A549 treated with AZD2906 at 1 μM for 4 hours (cell line): ENCODE measurements around the gene ZNF440. TPM values are rescaled to one million over a fixed set of nuclear protein-coding genes. Genes with fewer than 3 reads are reported as not detected.

ENCODE experiments used
- total RNA-seq: library from RNA; stranded (reverse); fragments of 200-300 nt; extraction: Qiagen RNA extraction; gene quantifications from 5 replicates; pipeline ENCODE4 v1.2.3, GENCODE V29; 2022

ZNF440 gene
- 0.05 to 0.09 TPM (median 0.07 TPM) in 5 replicates for total RNA-seq

GRCh38 chr19:11814029-11814699 lies at the start of gene ZNF440:
Gene ZNF440, plus strand, starts transcription at chr19:11814273. Its CDS starts 175 bp downstream, at chr19:11814448.

DNA sequence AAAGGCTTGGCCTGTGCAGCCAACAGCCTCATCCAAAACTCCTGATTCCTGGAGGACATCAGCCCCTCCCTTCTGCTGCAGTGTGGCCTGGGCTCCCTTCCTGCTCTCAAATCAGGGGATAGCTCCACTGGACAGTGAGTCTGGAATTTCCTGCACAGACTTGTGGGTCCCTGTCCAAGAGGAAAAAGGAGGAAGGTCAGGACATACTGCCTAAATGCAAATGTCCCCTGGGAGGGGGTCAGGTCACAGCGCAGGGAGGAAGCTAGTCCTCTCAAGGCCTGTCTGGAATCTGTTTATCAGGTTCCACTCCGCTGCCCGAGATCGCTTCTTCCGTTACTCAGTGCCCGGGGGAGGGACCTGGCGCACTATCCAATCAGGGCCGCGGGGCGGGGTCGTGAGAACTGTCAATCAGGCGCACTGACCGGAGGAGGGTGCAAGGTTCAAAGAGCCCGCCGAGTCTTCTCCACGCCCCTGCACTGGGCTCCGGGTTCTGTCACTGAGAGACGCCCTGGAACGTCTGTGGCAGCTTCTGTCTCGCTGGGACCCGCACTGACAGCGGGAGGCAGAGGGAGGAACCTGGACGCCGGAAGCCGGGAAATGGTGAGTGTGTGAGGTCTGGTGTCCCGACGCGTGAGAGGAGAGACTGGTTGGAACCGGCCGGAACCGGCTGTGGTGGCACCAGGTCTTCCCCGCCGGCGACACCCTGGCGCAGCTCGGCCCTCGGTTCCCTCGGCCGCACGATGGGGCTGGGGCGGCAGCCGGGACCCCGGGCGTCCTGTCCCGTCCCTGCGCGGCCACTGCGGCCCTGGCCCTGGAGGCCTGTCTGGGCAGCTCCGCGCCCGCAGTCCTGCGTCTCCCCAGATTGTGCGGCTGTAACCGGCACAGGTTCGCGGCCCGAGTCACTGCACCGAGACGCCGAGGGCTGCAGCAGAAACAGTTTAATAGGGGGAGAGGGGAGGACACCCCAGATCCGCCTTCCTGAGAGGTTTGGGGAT lies 47.2 kb upstream of the ZNF440 start, which contains the start of gene ZNF441:
Gene ZNF441, plus strand, starts transcription at position 404 of the 995 bp plus-strand sequence. Its CDS starts 194 bp downstream, at position 598.

DNA sequence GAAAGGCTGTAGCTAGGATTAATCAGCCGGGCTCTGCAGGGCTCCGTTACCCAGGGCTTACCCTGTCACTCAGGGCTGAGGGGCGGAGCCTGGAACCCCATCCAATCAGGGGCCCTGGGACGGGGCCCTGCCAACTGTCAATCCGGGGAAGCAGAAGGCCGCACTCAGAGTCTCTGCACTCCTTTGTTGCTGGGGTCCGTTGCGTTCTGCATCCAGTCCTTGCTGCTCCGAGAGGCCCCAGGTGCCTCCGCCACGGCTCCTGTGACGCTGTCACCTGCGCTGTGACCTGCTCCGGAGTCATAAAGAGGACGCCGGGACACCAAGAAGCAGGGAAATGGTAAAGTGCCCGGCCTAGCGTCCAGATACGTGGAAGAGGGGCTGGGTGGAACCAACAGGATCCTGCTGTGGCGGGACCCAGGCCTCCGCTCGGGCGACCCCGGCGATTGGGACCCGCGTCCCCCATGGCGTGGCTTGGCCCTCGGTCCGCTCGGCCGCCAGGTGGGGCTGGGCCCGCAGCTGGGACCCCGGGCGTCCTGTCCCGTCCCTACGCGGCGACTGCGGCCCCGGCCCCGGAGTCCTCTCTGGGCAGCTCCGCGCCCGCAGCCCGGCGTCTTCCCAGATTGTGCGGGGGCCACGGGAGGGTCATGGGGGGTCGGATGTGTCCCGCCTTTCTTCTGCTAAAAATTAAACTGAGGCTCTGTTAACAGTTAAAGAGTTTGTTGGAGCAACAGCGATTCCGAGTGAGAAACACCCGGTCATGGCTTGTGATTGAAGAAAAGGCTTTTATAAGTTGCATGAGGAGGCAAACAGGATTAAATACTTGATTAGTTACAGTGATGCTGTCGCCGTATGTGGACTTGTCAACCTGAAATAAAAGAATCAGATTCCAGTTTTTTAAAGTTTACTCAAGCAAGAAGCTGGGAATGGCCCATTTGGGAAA lies 15.4 kb upstream of the ZNF440 start, which contains the start of gene ZNF491:
Gene ZNF491, plus strand, starts transcription at position 133 of the 940 bp plus-strand sequence. CDS start 7,431 bp downstream, outside the sequence.

GRCh38 chr19:11848594-11849469 lies 34.8 kb downstream of the ZNF440 start, which contains the start of gene ZNF439:
Gene ZNF439, plus strand, starts transcription at chr19:11848726. Its CDS starts 142 bp downstream, at chr19:11848868.

Other genes starting within 250 kb of the ZNF440 start
- 0.14 to 0.39 TPM (median 0.22 TPM) in 5 replicates for gene ACP5, start 236.6 kb upstream of the ZNF440 start, total RNA-seq
- 2.7 to 5.8 TPM (median 3.6 TPM) in 5 replicates for gene ZNF627, start 216.8 kb upstream of the ZNF440 start, total RNA-seq
- 1.7 to 3.5 TPM (median 2.4 TPM) in 5 replicates for gene ZNF823, start 75.3 kb upstream of the ZNF440 start, total RNA-seq
- gene ZNF441, start 47.3 kb upstream of the ZNF440 start, total RNA-seq, result not detected in 5 replicates
- not detected in 5 replicates for gene ZNF491, start 15.8 kb upstream of the ZNF440 start, total RNA-seq
- gene ZNF439, start 34.5 kb downstream of the ZNF440 start, total RNA-seq, result not detected in 5 replicates
- not detected in 5 replicates for gene ZNF69, start 73.5 kb downstream of the ZNF440 start, total RNA-seq
- 0.21 to 0.31 TPM (median 0.24 TPM) in 5 replicates for gene ZNF700, start 110.8 kb downstream of the ZNF440 start, total RNA-seq
- not detected in 5 replicates for gene ZNF763, start 150.8 kb downstream of the ZNF440 start, total RNA-seq
- not detected in 5 replicates for gene ZNF433, start 221.4 kb downstream of the ZNF440 start, total RNA-seq
- gene ZNF878, start 238.7 kb downstream of the ZNF440 start, total RNA-seq, result not detected in 5 replicates